Mesangial cell (primary cell): ENCODE results near the gene FEV. TPM values are rescaled to one million over a fixed set of nuclear protein-coding genes. Genes with fewer than 3 reads are reported as not detected.

Experiments used
- total RNA-seq: library from RNA; depleted of rRNA; stranded (reverse); fragments of >200 nt; gene quantifications from 2 replicates; pipeline ENCODE4 v1.2.3, GENCODE V29; 2015

FEV gene
- not detected in 2 replicates for total RNA-seq

GRCh38 chr2:218985021-218985324 lies at the start of gene FEV:
Gene FEV (minus strand): TSS chr2:218985184. CDS start chr2:218985075, 109 bp downstream.

GRCh38 chr2:218993345-218994315 lies 8.6 kb upstream of the FEV start, which contains the start of gene CRYBA2:
Gene CRYBA2 (minus strand): TSS chr2:218993422. CDS start chr2:218993176, 246 bp downstream.

DNA sequence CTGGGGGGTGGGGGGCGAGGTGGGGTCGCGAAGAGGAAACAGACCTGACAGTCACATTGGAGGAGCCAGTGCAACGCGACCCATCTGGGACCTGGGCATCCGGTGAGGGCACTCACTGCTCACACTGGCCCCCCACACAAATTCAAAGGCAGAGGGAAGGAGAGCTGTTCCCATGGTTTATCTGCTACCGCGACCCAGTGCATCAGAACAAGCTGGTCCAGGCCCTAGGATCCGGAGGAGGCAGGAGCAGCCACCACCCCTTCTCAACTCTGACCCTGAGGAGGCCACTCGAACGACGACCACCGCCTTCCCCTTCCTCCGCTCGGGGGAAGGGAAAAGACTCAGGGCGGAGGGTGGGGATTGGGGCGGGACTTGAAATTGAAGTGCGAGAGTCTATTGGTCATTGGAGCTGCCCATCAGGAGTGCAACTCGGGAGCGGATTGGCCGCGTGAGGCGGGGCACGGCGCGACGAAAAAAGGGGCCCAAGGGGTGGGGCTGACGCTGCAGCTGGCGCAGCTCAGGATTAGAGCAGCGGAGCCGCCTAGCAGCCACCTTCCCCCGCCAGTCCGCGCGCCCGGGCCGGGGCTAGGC lies 25.7 kb downstream of the FEV start, which contains the start of gene CDK5R2:
CDK5R2 (plus strand) TSS at position 526 of the 591 bp plus-strand sequence. CDS start 155 bp downstream, outside the sequence.

Other genes starting within 250 kb of the FEV start
- gene CYP27A1, start 203.0 kb downstream of the FEV start, total RNA-seq: 11.9 and 26.1 TPM in 2 replicates
- not detected in 2 replicates for gene PRKAG3, start 153.4 kb downstream of the FEV start, total RNA-seq
- gene WNT6, start 125.4 kb downstream of the FEV start, total RNA-seq: not detected in 2 replicates
- 1.1 and 10.5 TPM in 2 replicates for gene WNT10A, start 104.3 kb downstream of the FEV start, total RNA-seq
- not detected in 2 replicates for gene CDK5R2, start 25.5 kb downstream of the FEV start, total RNA-seq
- not detected in 2 replicates for gene CRYBA2, start 8.2 kb upstream of the FEV start, total RNA-seq
- gene CFAP65, start 56.3 kb upstream of the FEV start, total RNA-seq: 0.13 TPM in 1 of 2 replicates, not detected in the other
- not detected in 2 replicates for gene IHH, start 75.7 kb upstream of the FEV start, total RNA-seq
- gene NHEJ1, start 175.6 kb upstream of the FEV start, total RNA-seq: 12.9 and 20.2 TPM in 2 replicates
- gene SLC23A3, start 184.8 kb upstream of the FEV start, total RNA-seq: under 0.01 and 0.25 TPM in 2 replicates
- gene CNPPD1, start 191.7 kb upstream of the FEV start, total RNA-seq: 25.1 and 31.6 TPM in 2 replicates
- gene RETREG2, start 193.1 kb upstream of the FEV start, total RNA-seq: 40.6 and 51.7 TPM in 2 replicates
- gene ZFAND2B, start 221.6 kb upstream of the FEV start, total RNA-seq: 25.3 and 25.9 TPM in 2 replicates
- 7.6 and 12.7 TPM in 2 replicates for gene ABCB6, start 233.8 kb upstream of the FEV start, total RNA-seq
- 53.1 and 68.1 TPM in 2 replicates for gene ATG9A, start 244.5 kb upstream of the FEV start, total RNA-seq
- 22.0 and 25.9 TPM in 2 replicates for gene ANKZF1, start 244.6 kb upstream of the FEV start, total RNA-seq